ENCODE data around the gene DDX10. TPM values are rescaled to one million over a fixed set of nuclear protein-coding genes. Genes with fewer than 3 reads are reported as not detected.

The DDX10 gene
- total and polyA plus RNA-seq, 2 of the 8 experiments (the other 6 are each of a cell fraction or from before 2014, with no cell fraction given), result 49.2 to 52.2 TPM

GRCh38 chr11:108664730-108665525 is at the start of gene DDX10 (continued):
- TF ChIP-seq JUN (IDR thresholded peaks at IDR 0.05; ENCODE audit: low read depth, low read length) (peak; percentile 67; the same call in 1 of the 2 replicates), TBP (IDR thresholded peaks at IDR 0.05; ENCODE audit: low read depth, low read length) (peak; percentile 36; the same call in 1 of the 2 replicates), MAFK (IDR thresholded peaks at IDR 0.05; ENCODE audit: low read depth, low read length) (no peak), SRF (IDR thresholded peaks at IDR 0.05; ENCODE audit: low read depth, low read length) (no peak), KDM4A (IDR thresholded peaks at IDR 0.05; ENCODE audit: low read depth, low read length, severe bottlenecking) (peak; percentile 30), SP2 (IDR thresholded peaks at IDR 0.05; ENCODE audit: low read length) (no peak), EGR1 (IDR thresholded peaks at IDR 0.05; ENCODE audit: borderline replicate concordance, low read depth, low read length) (no peak), RFX5 (IDR thresholded peaks at IDR 0.05; ENCODE audit: borderline replicate concordance, low read depth, low read length) (no peak; the same call in 1 of the 2 replicates), CBX8 (IDR thresholded peaks at IDR 0.05; ENCODE audit: borderline replicate concordance, low read depth, low read length) (no peak), BCL11A (IDR thresholded peaks at IDR 0.05; ENCODE audit: low read depth in 2 of 2, low read length in 2 of 2) (no peak), SAP30 (IDR thresholded peaks at IDR 0.05; ENCODE audit: insufficient read depth, insufficient replicate concordance, low read length) (no peak), PHF8 (conservative IDR thresholded peaks at IDR 0.05; ENCODE audit: low read depth, low read length) (peak; percentile 78), FOSL1 (IDR thresholded peaks at IDR 0.05; ENCODE audit: insufficient read depth, low read depth, low read length) (no peak), ASH2L (IDR thresholded peaks at IDR 0.05; ENCODE audit: low read length) (peak; percentile 76), TAF7 (optimal IDR thresholded peaks at IDR 0.05; ENCODE audit: borderline replicate concordance, low read depth, low read length) (peak; percentile 49), POLR2A (IDR thresholded peaks at IDR 0.05; ENCODE audit: control extremely low read depth in 1 of 2, low read depth in 2 of 2, low read length in 2 of 2) (peak in 1 of 2 experiments; percentile 69; a peak in 2 of 3 replicates), RNF2 (IDR thresholded peaks at IDR 0.05; ENCODE audit: borderline replicate concordance, low read depth, low read length, missing control alignments, poor library complexity, severe bottlenecking) (no peak), HDAC2 (IDR thresholded peaks at IDR 0.05; ENCODE audit: borderline replicate concordance in 1 of 2, low read depth in 2 of 2, low read length in 2 of 2) (no peak), ATF3 (IDR thresholded peaks at IDR 0.05; ENCODE audit: insufficient read depth, low read depth, low read length) (no peak), CHD1 (IDR thresholded peaks at IDR 0.05; ENCODE audit: low read depth, low read length) (no peak), KDM1A (IDR thresholded peaks at IDR 0.05; ENCODE audit: borderline replicate concordance, low read length) (no peak), SIX5 (IDR thresholded peaks at IDR 0.05; ENCODE audit: low read depth, low read length) (no peak), BACH1 (IDR thresholded peaks at IDR 0.05; ENCODE audit: low read length) (no peak), CEBPB (IDR thresholded peaks at IDR 0.05; ENCODE audit: low read depth, low read length) (no peak)

Measured in H1 (cell line).